ENCODE results near the gene GAREM1.

GRCh38 chr18:32264401-32264800, 206.3 kb downstream of the GAREM1 start:
- TF ChIP-seq CTCF (IDR thresholded peaks at IDR 0.05) (no peak), POLR2A (IDR thresholded peaks at IDR 0.05) (no peak)
